Right kidney (tissue), 1 donor: ENCODE data around the gene PDCL2.
A peak's percentile ranks its signal among the peaks of the same experiment; 100 is the strongest.
"Not testable (repeated sequence)": the region's sequence is repeated elsewhere in the genome, so short reads cannot be mapped to it uniquely, and the experiment has no call there.

Experiments used
- DNase-seq: peaks from one replicate; pipeline ENCODE4 v3.0.0-alpha.2; 2016

Gene PDCL2

DNA sequence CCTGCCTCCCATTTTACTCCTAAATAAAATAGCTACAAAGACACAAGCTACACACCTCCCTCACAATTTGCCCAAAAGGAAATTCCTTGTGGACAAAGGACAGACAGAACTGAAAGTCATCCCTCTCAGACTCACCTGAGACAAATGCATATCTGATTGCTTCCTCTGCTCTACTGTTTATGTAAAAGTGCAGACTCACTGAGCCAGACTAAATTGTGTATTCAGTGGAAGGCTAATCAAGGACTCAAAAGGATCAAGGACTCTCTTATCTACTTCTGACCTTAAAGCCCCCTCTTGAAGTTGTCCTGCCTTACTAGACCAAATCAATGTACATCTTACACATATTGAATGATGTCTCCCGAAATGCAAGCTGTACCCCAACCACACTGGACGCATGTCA, 3.9 kb downstream of the PDCL2 start:
- DNase-seq: no peak

DNA sequence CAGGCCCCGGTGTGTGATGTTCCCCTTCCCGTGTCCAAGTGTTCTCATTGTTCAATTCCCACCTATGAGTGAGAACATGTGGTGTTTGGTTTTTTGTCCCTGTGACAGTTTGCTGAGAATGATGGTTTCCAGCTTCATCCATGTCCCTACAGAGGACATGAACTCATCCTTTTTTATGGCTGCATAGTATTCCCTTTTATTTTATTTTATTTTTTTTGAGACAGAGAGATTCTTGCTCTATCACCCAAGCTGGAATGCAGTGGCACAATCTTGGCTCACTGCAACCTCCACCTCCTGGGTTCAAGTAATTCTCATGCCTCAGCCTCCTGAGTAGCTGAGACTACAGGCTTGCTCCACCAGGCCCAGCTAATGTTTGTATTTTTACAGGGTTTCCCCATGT, 9.3 kb downstream of the PDCL2 start:
- not testable (repeated sequence) for DNase-seq

DNA sequence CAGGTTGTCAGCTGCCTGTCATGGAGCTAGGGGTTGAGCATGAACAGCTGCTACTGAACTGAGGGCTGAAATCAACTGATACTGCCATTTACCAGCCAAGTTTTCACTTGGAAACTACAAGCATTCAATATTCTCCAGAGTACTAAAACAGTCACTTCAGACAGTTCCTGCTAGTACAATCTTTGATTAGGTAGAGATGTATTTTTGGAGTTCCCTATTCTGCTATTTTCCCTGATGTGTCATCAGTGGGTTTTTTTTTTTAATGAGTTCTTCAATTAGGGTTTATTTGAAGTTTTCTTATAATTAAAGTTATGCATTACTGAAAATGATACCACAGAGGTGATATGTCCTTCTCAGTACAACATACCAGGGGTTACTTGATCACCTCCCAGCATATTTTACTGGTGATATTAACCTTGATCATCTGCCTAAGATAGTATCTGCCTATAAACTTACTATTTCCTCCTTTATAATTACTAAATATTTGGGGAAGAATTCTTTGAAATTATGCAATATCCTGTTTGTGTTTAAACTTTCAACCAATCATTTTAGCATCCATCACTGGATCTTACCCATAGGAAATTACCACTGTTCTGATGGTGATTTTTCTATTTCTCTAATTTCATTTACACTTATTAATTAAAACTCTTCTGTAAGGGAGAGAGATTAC, 13.6 kb downstream of the PDCL2 start:
- no peak for DNase-seq

DNA sequence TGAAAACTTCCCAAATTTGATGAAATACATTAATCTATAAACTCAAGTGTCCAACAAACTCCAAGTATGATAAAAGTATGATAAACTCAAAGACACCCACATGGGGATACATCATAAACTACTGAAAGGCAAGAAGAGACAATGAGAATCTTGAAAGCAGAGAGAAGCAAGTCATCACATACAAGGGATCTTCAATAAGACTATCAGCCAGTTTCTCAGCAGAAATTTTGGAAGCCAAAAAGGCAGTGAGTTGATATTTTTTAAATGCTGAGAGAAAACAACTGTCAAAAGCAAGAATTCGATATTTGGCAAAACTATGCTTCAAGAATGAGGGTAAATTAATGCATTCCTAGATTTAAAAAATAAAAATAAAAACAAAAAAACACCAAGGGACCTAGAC, 16.5 kb downstream of the PDCL2 start:
- DNase-seq: no peak

DNA sequence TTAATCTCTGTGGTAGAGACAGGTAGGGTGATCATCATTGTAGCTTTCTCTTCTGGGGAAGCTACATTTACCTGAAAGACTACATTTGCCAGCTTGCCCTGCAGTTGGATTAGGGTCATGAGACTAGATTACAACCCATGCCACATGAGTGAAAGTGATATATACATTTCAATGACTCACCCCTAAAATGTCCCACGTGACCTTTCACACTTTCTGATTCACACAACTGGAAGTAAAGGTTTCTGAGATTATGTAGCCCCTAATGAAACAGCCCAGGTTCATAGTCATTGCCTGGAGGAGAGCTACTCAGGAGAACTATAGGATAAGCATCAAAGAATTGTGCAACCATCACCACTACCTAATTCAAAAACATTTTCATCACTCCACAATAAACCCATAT, 17.8 kb downstream of the PDCL2 start:
- DNase-seq: no peak

DNA sequence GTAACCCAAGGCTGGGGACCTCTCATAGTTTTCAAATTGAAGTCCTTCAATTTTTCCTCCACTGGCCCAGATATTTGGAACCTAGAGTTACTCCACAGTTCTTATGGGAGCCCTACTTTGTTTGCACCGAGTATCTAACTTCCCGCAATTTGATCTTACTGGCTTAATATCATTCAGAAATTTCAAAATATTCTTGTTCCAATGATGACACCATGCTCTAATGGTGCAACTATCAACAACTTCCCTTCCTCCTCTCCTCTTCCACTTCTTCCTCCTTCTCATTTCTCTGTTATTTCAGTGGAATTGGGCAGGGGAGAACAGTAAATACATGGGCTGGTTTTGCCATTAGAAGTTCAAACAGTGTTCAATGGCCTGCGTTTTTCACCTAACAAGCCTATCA, 20.2 kb downstream of the PDCL2 start:
- no peak for DNase-seq

DNA sequence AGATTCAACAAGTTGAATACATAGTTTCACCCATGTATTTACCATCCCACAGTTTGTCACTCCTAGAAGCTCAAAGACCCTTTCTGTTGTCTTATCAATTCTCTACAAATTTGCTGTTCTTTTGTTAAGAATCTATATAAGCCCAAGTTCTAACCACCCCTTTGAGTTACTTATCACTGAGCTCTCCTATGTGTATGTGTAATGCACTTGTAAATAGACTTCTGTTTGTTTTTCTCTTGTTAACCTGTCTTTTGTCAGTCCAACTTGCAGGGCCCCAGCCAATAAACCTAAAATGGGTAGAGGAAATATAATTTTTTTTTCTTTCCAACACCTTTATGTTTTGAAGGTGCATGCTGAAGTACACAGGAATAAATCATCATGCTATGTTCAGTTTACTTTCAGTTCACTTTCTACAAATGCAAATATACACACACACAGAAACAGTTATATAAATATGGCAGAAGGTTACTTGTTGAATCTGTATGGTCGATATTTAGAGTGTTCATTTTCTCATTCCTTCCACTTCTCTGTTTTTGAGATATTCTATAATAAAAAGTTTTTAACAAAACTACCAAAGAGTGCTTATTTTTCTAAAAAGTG, 23.0 kb downstream of the PDCL2 start:
- no peak for DNase-seq

DNA sequence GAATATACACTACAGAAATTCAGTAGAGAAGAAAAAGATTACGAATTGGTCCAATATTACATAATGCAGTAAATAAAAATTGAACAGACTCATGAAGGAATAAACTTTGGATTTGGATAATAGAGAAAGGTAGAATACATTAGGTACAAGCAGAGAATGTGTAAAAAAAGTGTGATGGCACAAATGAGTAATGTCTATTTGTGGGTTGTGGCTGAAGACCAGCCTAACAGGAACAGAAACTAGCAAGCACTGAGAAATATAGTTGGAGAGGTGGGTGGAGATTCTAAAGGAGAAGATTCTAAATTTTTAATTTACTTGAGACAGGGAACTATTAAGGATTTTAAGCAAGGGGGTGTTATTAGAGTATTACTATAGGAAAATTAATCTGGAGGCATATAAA, 30.2 kb downstream of the PDCL2 start:
- no peak for DNase-seq

DNA sequence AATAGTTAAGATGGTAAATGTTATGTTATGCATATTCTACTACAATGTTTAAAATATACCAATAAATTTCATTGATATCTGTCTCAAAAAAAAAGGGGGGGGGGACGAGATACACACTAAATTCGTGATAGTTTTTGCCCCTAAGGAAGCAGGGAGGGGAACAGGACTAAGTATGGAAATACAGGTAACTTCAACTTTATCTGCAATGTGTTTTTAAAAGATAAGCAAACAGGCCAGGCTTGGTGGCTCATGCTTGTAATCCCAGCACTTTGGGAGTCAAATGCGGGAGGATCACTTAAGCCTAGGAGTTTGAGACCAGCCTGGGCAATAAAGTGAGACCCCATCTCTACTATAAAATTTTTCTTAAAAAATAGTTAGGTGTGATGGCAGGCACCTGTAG, 31.9 kb downstream of the PDCL2 start:
- DNase-seq: no peak

DNA sequence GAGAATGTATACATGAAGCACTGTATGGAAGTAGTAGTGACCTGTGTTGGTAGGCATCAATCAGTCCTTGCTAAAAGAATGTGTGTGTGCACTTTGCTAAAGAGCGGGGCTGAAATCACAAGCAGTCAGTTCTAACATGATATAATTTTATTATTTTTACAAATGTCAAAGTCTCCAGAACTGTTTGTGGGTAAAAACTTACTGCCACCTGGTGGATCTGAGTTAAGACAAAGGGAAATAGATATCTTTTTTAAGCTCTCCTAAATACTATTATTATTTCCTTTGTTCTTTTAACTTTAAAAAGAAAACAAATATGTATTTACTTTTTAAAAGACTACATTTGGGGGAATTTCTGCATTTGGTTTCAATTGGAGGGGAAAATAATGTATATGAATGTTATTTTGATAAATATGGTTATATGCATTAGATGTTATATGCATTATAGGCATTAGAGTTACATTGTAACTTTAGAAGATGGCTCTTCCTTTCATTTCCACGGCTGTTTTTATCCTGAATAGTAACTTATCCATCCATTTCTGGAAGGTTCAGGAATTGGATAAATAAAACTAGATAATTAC, 37.5 kb downstream of the PDCL2 start:
- DNase-seq: no peak

DNA sequence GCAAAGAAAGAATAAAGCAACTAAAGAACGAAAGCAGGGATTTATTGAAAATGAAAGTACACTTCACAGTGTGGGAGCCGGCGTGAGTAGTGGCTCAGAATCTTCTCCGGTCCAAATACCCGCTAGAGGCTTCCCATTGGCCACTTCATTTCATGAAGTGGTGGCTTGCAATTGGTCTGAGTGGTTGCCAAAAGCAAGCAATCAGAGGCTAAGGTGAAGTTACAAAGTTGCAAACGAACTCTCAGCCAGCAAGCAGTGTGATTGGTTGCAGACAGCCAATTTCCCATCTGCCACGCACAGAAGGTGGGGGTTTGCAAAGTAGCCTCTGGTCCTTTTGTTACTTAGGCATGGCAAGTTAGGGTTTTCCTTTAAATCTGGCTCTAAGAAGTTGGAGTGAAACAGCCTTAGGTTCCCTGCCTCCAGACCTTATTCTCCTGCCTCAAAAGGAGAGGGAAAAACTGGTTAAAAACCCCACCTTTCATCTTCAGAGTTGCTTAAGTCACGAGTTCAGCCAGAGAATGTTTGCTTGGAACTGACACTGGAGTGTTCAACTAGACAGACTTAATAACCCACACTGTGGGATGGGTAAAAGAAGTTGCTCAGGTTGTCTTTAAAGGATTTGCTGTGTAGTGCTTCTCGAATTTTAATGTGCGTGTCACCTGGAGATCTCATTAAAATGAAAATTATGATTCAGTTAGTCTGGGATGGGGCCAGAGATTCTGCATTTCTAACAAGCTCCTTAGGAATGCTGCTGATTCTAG, 38.4 kb downstream of the PDCL2 start:
- DNase-seq: no peak

DNA sequence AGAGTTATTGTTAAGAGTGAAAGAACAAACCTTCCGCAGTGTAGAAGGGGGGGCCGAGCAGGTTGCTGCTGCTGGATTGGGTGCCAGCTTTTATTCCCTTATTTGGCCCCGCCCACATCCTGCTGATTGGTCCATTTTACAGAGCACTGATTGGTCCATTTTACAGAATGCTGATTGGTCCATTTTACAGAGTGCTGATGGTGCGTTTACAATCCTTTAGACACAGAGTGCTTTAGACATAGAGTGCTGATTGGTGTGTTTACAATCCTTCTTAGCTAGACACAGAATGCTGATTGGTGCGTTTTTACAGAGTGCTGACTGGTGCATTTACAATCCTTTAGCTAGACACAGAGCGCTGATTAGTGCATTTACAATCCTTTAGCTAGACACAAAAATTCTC, 40.1 kb downstream of the PDCL2 start:
- not testable (repeated sequence) for DNase-seq

DNA sequence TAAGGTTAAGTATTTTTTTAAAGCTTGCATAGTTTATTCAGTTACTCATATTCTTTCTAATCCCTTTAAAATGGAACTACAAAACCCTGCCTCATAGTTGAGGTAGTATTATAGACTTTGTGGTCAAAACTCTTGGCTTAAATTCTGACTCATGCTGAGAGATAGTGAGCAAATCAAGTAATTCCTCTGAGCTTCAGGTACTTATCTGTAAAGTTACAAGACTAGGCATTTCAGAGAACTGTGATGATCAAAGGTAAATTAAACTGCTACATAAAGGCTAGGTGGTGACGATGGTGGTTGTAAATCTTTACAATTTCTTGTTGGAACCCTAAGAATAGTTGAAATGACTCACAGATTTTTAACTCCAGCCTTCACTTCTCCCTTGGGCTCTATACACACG, 42.2 kb downstream of the PDCL2 start:
- no peak for DNase-seq

DNA sequence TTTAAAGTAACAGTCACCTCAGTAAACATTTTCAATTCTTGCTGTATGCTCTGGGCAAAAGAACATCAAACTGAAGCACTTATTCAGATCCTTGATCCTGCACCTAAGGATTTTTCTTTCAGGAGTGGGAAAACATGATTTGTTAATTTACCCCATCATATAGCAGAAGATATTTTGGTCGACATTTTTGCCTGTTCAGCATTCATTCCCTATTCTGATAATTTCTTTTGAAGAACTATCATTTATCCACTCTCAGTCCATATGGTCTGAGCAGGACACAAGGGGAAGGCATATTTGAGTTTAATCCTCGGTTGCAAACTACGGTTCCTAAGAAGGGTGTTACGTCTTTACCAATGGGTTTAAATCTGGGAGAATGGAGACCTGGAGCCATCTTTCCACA, 44.1 kb downstream of the PDCL2 start:
- no peak for DNase-seq

DNA sequence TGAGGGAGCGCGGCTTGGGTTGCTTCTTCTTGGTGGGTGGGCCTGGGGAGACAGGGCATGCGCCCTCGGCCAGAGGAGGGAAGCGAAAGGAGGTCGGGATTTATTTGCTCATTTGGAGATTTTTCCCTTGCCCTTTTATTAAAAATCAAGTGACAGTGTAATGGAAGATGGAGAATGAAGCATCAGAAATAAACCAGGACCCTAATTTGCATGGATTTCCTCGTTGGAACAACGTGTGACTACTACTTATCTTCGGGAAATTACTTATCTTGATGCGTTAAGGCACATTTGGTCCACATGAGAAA, 44.6 kb downstream of the PDCL2 start:
- DNase-seq: no peak

DNA sequence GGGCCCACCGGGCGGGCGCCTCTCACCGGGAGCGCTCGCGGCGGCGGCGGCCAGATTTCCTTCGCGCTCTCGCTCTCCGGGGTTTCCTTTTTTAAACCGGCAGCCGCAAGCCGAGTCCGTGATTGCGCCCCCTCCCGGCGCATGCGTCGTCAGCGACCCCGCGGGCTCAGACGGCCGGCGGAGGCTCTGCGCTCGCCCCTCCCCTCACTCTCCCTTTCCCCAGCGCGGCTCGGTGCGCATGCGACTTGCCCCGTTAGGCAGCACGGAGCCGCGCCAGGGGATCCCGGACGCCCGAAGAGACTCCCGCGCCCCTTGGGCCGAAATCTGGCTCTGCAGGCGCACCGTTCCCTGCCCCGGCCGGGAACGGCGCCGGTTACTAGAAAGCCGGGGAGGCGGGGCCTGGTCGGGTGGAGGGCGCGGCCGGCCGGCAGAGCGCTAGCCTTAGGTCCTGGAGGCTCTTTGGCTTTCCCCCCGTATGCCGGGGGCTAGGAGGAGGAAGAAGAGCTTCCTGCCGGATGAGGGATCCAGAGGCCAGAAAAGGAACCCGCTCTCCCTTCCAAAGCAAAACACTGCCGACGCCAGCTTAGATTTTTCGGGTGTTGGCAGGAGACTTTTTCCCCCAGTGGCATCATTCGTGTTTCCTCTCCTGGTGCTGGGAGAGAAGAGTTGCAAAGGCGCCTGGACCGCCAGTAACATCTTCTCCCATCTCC, 45.1 kb downstream of the PDCL2 start, which contains the start of gene CLOCK:
TSS of gene CLOCK (minus strand) at position 154 of the 710 bp plus-strand sequence. CDS start 64,124 bp downstream, outside the sequence.
- DNase-seq: peak; percentile 100

DNA sequence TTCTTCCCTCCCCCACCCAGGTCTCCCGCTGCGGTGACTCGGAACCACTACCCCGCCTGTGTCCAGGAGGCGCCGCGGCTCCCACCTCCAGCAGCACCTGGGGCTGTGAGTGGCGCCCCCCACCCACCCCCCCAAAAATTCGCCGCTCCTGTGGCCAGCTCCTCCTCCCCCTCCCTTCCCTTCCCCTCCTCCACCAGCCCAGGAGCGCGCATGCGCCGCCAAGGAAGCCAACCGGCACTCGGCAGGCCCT, 45.6 kb downstream of the PDCL2 start:
- no peak for DNase-seq

DNA sequence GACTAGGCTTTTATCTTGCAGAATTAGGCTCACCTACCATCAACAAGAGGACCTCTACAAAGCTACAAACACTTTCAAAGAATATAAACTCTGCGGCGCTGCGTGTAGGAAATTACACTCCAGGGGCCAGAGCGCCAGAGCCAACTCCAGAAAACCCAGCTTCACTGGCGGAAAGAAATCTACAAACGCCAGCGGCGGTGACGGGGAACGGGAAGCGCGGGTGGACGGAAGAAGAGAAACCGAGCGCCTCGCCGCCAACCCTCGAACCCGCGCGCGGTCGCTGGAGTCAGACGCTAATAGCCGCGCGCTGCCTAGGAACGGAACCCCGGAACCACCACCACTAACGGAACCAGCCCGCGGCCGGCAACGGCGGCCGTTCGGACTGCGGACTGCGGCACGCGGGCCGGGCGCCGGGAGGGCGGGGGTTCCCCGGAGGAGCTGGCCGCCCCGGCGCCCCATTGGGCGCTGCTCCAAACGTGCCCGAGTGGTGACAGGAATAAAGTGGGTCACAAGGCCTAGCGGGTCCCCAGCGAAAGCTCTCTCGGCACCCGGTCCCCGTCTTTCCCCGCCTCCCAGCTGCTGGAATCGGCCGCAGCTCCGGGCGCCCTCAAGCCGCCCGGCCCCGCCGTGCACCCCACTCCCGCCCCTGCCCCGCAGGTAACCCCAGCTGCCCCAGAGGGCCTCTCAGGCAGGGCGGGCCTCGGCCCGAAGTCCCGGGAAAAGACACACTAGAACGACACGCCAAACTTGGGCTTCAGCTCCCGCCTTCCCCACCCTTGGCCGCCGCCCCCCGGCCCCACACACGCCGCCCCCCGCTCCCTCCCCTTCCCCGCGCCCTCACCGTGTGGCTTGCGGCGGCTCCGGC, 46.2 kb downstream of the PDCL2 start:
- peak; percentile 94 for DNase-seq

DNA sequence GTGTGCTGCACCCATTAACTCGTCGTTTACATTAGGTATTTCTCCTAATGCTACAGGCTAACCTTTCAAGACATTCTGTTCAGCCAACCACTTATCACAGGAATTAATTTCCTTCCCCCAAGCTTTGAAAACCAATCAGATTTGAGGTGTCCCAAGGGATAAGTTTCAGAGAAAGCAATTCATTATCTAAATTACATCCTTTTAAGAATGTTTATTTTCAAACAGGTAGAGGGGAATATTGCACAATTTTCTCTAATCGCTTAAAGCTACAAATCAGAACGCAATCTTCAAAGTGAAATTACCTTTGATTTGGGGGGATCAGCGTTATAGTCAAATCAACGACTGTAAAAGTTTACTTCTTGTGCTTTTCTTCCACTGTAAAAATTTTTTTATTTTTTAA, 46.9 kb downstream of the PDCL2 start:
- no peak for DNase-seq

DNA sequence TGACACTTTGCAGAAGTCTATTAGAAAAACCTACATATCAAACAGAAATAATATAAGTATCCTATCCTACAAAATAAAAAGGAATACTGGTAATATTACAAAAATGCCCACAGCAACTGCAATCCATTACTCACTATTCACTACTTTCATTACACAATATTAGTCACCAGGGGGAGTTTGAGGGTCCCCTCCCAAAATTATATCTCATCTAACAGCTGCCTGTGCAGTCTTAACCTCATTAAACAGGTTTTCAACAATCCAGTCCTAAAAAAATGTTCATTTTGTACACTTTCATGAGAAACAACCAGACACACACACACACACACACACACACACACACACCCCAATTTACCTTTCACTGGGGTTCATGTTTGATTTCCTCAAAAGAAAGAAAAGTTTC, 48.2 kb downstream of the PDCL2 start:
- no peak for DNase-seq

DNA sequence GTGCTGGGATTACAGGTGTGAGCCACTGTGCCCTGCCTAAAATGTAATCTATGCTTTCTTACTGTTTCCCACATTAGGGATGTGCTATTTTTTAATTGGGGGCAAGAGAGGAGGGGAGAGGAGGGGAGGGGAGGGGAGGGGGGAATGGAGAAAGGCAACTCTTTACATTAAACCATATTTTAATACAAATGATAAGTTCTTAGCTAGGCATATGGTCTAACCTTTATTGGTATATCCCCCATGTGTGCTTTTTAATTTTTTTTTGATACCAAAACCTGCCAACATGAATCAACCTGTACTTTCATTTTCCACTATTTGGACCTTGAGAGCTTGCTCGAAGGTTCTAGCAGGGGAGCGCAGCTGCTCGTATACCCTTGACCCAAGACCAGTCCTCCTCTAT, 51.8 kb downstream of the PDCL2 start:
- DNase-seq: no peak

DNA sequence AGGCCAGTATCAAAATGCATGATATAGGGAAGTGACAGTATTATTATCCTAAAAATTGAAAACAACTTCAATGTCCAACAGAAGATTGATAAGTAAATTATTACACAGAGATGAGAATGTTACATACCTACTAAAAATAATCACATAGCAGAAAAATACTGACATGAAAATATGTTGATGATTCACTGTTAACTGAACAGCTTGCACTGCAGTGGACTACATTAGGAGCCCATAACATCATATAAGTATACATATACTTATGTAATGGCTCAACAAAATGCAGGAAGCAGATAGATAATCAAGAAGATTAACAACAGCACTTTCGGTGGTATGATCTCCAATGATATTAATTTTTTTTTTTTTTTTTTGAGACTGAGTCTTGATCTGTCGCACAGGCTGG, 52.4 kb downstream of the PDCL2 start:
- no peak for DNase-seq
